Ishikawa (cell line): ENCODE measurements around the gene SNED1.

Experiments used
- CEBPB ChIP-seq: IDR thresholded peaks from 2 replicates; pipeline ENCODE4 v1.6.1; 2012
- CREB1 ChIP-seq: IDR thresholded peaks from 2 replicates; pipeline ENCODE4 v1.6.1; 2012; ENCODE audit warnings: low read depth
- EGR1 ChIP-seq: IDR thresholded peaks from 2 replicates; pipeline ENCODE4 v1.6.1; 2012
- EP300 ChIP-seq: IDR thresholded peaks from 2 replicates; pipeline ENCODE4 v1.6.1; 2012; ENCODE audit warnings: borderline replicate concordance
- FOXM1 ChIP-seq: IDR thresholded peaks from 2 replicates; pipeline ENCODE4 v1.6.1; 2012; ENCODE audit warnings: low read depth, borderline replicate concordance
- MAX ChIP-seq: IDR thresholded peaks from 2 replicates; pipeline ENCODE4 v1.6.1; 2012
- NFIC ChIP-seq: IDR thresholded peaks from 2 replicates; pipeline ENCODE4 v1.6.1; 2012
- RAD21 ChIP-seq: IDR thresholded peaks from 2 replicates; pipeline ENCODE4 v1.6.1; 2012; ENCODE audit warnings: low read depth
- REST ChIP-seq: IDR thresholded peaks from 2 replicates; pipeline ENCODE4 v1.6.1; 2012; ENCODE audit warnings: low read depth, mild to moderate bottlenecking
- TAF1 ChIP-seq: IDR thresholded peaks from 2 replicates; pipeline ENCODE4 v1.6.1; 2012; ENCODE audit warnings: low read depth, mild to moderate bottlenecking
- TCF12 ChIP-seq: IDR thresholded peaks from 2 replicates; pipeline ENCODE4 v1.6.1; 2012; ENCODE audit warnings: low read depth
- TEAD4 ChIP-seq: IDR thresholded peaks from 2 replicates; pipeline ENCODE4 v1.6.1; 2012
- USF1 ChIP-seq: IDR thresholded peaks from 2 replicates; pipeline ENCODE4 v1.6.1; 2012
- YY1 ChIP-seq: IDR thresholded peaks from 2 replicates; pipeline ENCODE4 v1.6.1; 2012; ENCODE audit warnings: low read depth
- ZBTB7A ChIP-seq: IDR thresholded peaks from 2 replicates; pipeline ENCODE4 v1.6.1; 2012; ENCODE audit warnings: low read depth

Gene SNED1

GRCh38 chr2:241096979-241097378 lies 98.6 kb downstream of the SNED1 start:
- TF ChIP-seq RAD21 (no peak), FOXM1 (no peak)

- TF ChIP-seq CEBPB, result no peak
- no peak for TF ChIP-seq TAF1
- no peak for TF ChIP-seq TCF12
These were observed 100.8 kb downstream of the SNED1 start for GRCh38 chr2:241099246-241099645.

GRCh38 chr2:241102239-241102803 lies 103.9 kb downstream of the SNED1 start, which contains the start of gene MTERF4:
Gene MTERF4, minus strand, starts transcription at chr2:241102287. Its CDS starts 14 bp downstream, at chr2:241102273.
- TF ChIP-seq EGR1, result peak; percentile 66
- TF ChIP-seq USF1, result peak; percentile 77
- peak; percentile 49; the same call in 1 of the 2 replicates for TF ChIP-seq CEBPB
- no peak for TF ChIP-seq CREB1
- peak; percentile 53; the same call in 1 of the 2 replicates for TF ChIP-seq FOXM1
- no peak for TF ChIP-seq REST
- peak; percentile 94 for TF ChIP-seq MAX
- peak; percentile 60; the same call in 1 of the 2 replicates for TF ChIP-seq EP300
- peak; percentile 65; the same call in 1 of the 2 replicates for TF ChIP-seq NFIC
- TF ChIP-seq TAF1, result peak; percentile 96
- peak; percentile 11; the same call in 1 of the 2 replicates for TF ChIP-seq RAD21
- TF ChIP-seq TCF12, result peak; percentile 90
- TF ChIP-seq TEAD4, result peak; percentile 69; the same call in 1 of the 2 replicates
- TF ChIP-seq ZBTB7A, result 0 out of 2 replicates have a peak, but pooled peaks have one; percentile 39
- peak; percentile 95 for TF ChIP-seq YY1

- TF ChIP-seq FOXM1 (no peak), TEAD4 (no peak), USF1 (no peak), NFIC (no peak), CREB1 (no peak), EGR1 (no peak), REST (no peak), RAD21 (no peak), MAX (no peak), YY1 (no peak), TCF12 (no peak), CEBPB (no peak), TAF1 (no peak), EP300 (no peak), ZBTB7A (no peak)
These were observed 104.8 kb downstream of the SNED1 start for GRCh38 chr2:241103176-241103595.

GRCh38 chr2:241105641-241106040 lies 107.2 kb downstream of the SNED1 start:
- TF ChIP-seq MAX (no peak), TAF1 (no peak), EP300 (no peak), FOXM1 (no peak), CEBPB (no peak), YY1 (no peak), USF1 (no peak), CREB1 (no peak), TEAD4 (no peak), RAD21 (no peak), ZBTB7A (no peak), TCF12 (no peak), NFIC (no peak), REST (no peak)
